Trophoblast cell (in vitro differentiated cells and primary cell): Measurements from ENCODE around the gene DGKK.
A peak's percentile ranks its signal among the peaks of the same experiment; 100 is the strongest.

Experiments used
- DNase-seq, 2 donors: peaks; one replicate each; pipeline ENCODE4 v3.0.0-alpha.2; 2016
- H2AFZ ChIP-seq: 2 replicates; pipeline ENCODE4 v1.6.1; 2013; ENCODE audit warnings: low read length, moderate library complexity, mild to moderate bottlenecking; ENCODE audit not compliant: insufficient read depth, poor library complexity
- H2AK5ac ChIP-seq: 2 replicates; pipeline ENCODE4 v1.6.1; 2013; ENCODE audit warnings: mild to moderate bottlenecking, low read length
- H2BK120ac ChIP-seq: 2 replicates; pipeline ENCODE4 v1.6.1; 2013; ENCODE audit warnings: low read length, mild to moderate bottlenecking, moderate library complexity; ENCODE audit not compliant: insufficient read depth, poor library complexity
- H2BK12ac ChIP-seq: 2 replicates; pipeline ENCODE4 v1.6.1; 2013; ENCODE audit warnings: mild to moderate bottlenecking, low read length, moderate library complexity
- H2BK5ac ChIP-seq: 2 replicates; pipeline ENCODE4 v1.6.1; 2013; ENCODE audit warnings: low read length, low read depth, moderate library complexity, mild to moderate bottlenecking; ENCODE audit not compliant: poor library complexity
- H3K14ac ChIP-seq: 2 replicates; pipeline ENCODE4 v1.6.1; 2013; ENCODE audit warnings: mild to moderate bottlenecking, low read length
- H3K18ac ChIP-seq: 2 replicates; pipeline ENCODE4 v1.6.1; 2013; ENCODE audit warnings: mild to moderate bottlenecking, low read length
- H3K23ac ChIP-seq: 2 replicates; pipeline ENCODE4 v1.6.1; 2013; ENCODE audit warnings: low read length
- H3K27ac ChIP-seq: 2 replicates; pipeline ENCODE4 v1.5.1; 2013; ENCODE audit warnings: low read depth, mild to moderate bottlenecking, inconsistent platforms, low read length, moderate library complexity
- H3K27me3 ChIP-seq: 2 replicates; pipeline ENCODE4 v1.6.1; 2013; ENCODE audit warnings: inconsistent platforms, mild to moderate bottlenecking, low read length, moderate library complexity; ENCODE audit not compliant: insufficient read depth
- H3K36me3 ChIP-seq, 2 experiments: 1 replicate in 1 of 2; 2 replicates in 1 of 2; pipeline ENCODE4 v1.6.1; 2013; ENCODE audit warnings: low read length in 2 of 2, mild to moderate bottlenecking in 2 of 2, moderate library complexity in 1 of 2; ENCODE audit not compliant: insufficient read depth in 2 of 2, control insufficient read depth in 1 of 2
- H3K4ac ChIP-seq: 2 replicates; pipeline ENCODE4 v1.6.1; 2013; ENCODE audit warnings: low read depth, mild to moderate bottlenecking, low read length, moderate library complexity
- H3K4me1 ChIP-seq, 2 experiments: 1 replicate in 1 of 2; 2 replicates in 1 of 2; pipeline ENCODE4 v1.6.1; 2013; ENCODE audit warnings: low read length in 2 of 2, mild to moderate bottlenecking in 2 of 2, moderate library complexity in 1 of 2; ENCODE audit not compliant: insufficient read depth in 2 of 2, control insufficient read depth in 1 of 2
- H3K4me2 ChIP-seq: 2 replicates; pipeline ENCODE4 v1.6.1; 2013; ENCODE audit warnings: inconsistent platforms, mild to moderate bottlenecking, low read length, moderate library complexity
- H3K4me3 ChIP-seq: 2 replicates; pipeline ENCODE4 v1.5.1; 2013; ENCODE audit warnings: mild to moderate bottlenecking, low read depth, low read length, inconsistent platforms
- H3K79me1 ChIP-seq: one replicate; pipeline ENCODE4 v1.6.1; 2013; ENCODE audit warnings: low read length
- H3K79me2 ChIP-seq: 2 replicates; pipeline ENCODE4 v1.6.1; 2013; ENCODE audit warnings: low read length, mild to moderate bottlenecking; ENCODE audit not compliant: control insufficient read depth, insufficient read depth, poor library complexity
- H3K9ac ChIP-seq: 2 replicates; pipeline ENCODE4 v1.6.1; 2013; ENCODE audit warnings: mild to moderate bottlenecking, low read length
- H3K9me3 ChIP-seq: 2 replicates; pipeline ENCODE4 v1.6.1; 2013; ENCODE audit warnings: low read depth, mild to moderate bottlenecking, control low read depth, inconsistent platforms, low read length; ENCODE audit not compliant: insufficient read depth
- H4K12ac ChIP-seq: 2 replicates; pipeline ENCODE4 v1.6.1; 2013; ENCODE audit warnings: low read depth, mild to moderate bottlenecking, low read length, moderate library complexity
- H4K8ac ChIP-seq: 2 replicates; pipeline ENCODE4 v1.6.1; 2013; ENCODE audit warnings: low read depth, mild to moderate bottlenecking, low read length, moderate library complexity
- H4K91ac ChIP-seq: one replicate; pipeline ENCODE4 v1.6.1; 2013; ENCODE audit warnings: low read depth, mild to moderate bottlenecking, low read length, moderate library complexity
- WGBS: extraction: QIAGEN DNeasy Blood & Tissue Kit; methylation state at CpG from one replicate; pipeline ENCODE4 v1.1.7; 2013; ENCODE audit warnings: missing lambda C conversion rate; ENCODE audit not compliant: insufficient read length, insufficient coverage; ENCODE audit errors: extremely low coverage; 5-methylcytosine and 5-hydroxymethylcytosine counted together

Gene DGKK

GRCh38 chrX:50475208-50475607 lies 4.6 kb upstream of the DGKK start:
- Histone ChIP-seq H2AK5ac (no peak overlapping the region), H2BK120ac (no peak overlapping the region), H3K4me2 (no peak overlapping the region), H3K4me3 (no peak overlapping the region), H3K14ac (no peak overlapping the region), H2BK12ac (no peak overlapping the region), H4K8ac (no peak overlapping the region), H3K27ac (no peak overlapping the region), H3K27me3 (peaks cover 7% of the 10 kb centered on the region), H3K9me3 (no peaks in the 10 kb centered on the region), H3K23ac (no peak overlapping the region), H3K79me1 (no peaks in the 10 kb centered on the region), H2AFZ (no peak overlapping the region), H3K79me2 (no peaks in the 10 kb centered on the region), H2BK5ac (no peak overlapping the region), H3K9ac (no peak overlapping the region), H3K4me1 (no peaks in the 10 kb centered on the region), H3K18ac (no peak overlapping the region), H3K36me3 (no peaks in the 10 kb centered on the region), H4K12ac (no peak overlapping the region), H3K4ac (no peak overlapping the region), H4K91ac (no peak overlapping the region)
- peak in 1 of 2 donors; percentile 3 for DNase-seq
- WGBS, result 100% methylated on average over 1 of the region's 5 CpGs

GRCh38 chrX:50471390-50471789 lies 765 bp upstream of the DGKK start:
- Histone ChIP-seq H3K9ac (no peak overlapping the region), H3K4me1 (peaks cover 0 to 4% of the 10 kb centered on the region in 2 experiments), H4K8ac (no peak overlapping the region), H3K4me2 (peak overlapping the region; percentile 93), H4K91ac (no peak overlapping the region), H2AFZ (no peak overlapping the region), H3K27me3 (peaks cover 23% of the 10 kb centered on the region), H3K79me2 (no peaks in the 10 kb centered on the region), H3K4ac (no peak overlapping the region), H2BK12ac (no peak overlapping the region), H3K18ac (no peak overlapping the region), H2BK5ac (no peak overlapping the region), H2BK120ac (peak overlapping the region; percentile 22), H2AK5ac (no peak overlapping the region), H3K23ac (no peak overlapping the region), H4K12ac (peak overlapping the region; percentile 43), H3K9me3 (no peaks in the 10 kb centered on the region), H3K79me1 (no peaks in the 10 kb centered on the region), H3K14ac (no peak overlapping the region), H3K27ac (no peak overlapping the region), H3K36me3 (no peaks in the 10 kb centered on the region), H3K4me3 (no peak overlapping the region)
- no CpG with 5 or more reads among the region's 23 CpGs for WGBS
- no peak for DNase-seq

- peak overlapping the region; percentile 44 for H3K14ac ChIP-seq
- no peak overlapping the region for H3K4ac ChIP-seq
- H3K23ac ChIP-seq, result no peak overlapping the region
- no peak overlapping the region for H3K9ac ChIP-seq
- H3K4me1 ChIP-seq, result peaks cover 0 to 4% of the 10 kb centered on the region in 2 experiments
- no peak overlapping the region for H2AFZ ChIP-seq
- no peak overlapping the region for H2AK5ac ChIP-seq
- H3K36me3 ChIP-seq, result no peaks in the 10 kb centered on the region
- DNase-seq, result no peak
- H3K4me3 ChIP-seq, result peak overlapping the region; percentile 79
- H2BK120ac ChIP-seq, result no peak overlapping the region
- H3K79me2 ChIP-seq, result no peaks in the 10 kb centered on the region
- H2BK12ac ChIP-seq, result no peak overlapping the region
- peaks cover 23% of the 10 kb centered on the region for H3K27me3 ChIP-seq
- H3K4me2 ChIP-seq, result peak overlapping the region; percentile 68
- no peaks in the 10 kb centered on the region for H3K79me1 ChIP-seq
- H4K91ac ChIP-seq, result no peak overlapping the region
- H4K12ac ChIP-seq, result peak overlapping the region; percentile 43
- no peak overlapping the region for H3K27ac ChIP-seq
- no peak overlapping the region for H2BK5ac ChIP-seq
- H3K18ac ChIP-seq, result no peak overlapping the region
- H4K8ac ChIP-seq, result no peak overlapping the region
- no peaks in the 10 kb centered on the region for H3K9me3 ChIP-seq
- no CpG with 5 or more reads among the region's 24 CpGs for WGBS
These were observed 1.4 kb downstream of the DGKK start for GRCh38 chrX:50469206-50469605.

DNA sequence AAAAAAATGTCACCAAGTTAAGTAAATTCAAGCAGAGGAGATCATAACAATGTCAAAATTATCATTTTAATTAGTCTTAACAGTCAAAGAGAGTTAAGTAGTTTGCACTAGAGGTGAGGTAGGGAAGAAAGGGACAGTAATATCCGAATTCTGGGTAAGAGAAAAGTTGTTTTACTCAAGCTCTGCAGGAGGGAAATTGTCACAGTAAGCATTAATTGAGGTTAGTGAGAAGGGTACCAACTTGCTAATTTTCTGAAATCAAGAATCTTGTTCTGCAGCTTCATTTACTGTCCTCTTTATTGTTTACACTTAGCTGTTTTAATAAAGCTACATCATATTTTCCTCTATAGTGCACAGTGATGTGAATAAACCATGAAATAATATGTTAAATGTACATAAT lies 11.0 kb downstream of the DGKK start:
- WGBS, result no CpG with 5 or more reads among the region's 1 CpG
- H3K27me3 ChIP-seq, result no peaks in the 10 kb centered on the region

More for the DNA sequence above, 11.0 kb downstream of the DGKK start:
- Histone ChIP-seq H3K9ac (no peak overlapping the region), H2BK5ac (no peak overlapping the region), H2BK120ac (no peak overlapping the region), H3K9me3 (no peaks in the 10 kb centered on the region), H3K79me2 (no peaks in the 10 kb centered on the region), H4K12ac (no peak overlapping the region), H3K79me1 (no peaks in the 10 kb centered on the region), H3K23ac (no peak overlapping the region), H3K4me2 (no peak overlapping the region), H3K4me1 (no peaks in the 10 kb centered on the region), H2AFZ (no peak overlapping the region), H3K4me3 (no peak overlapping the region), H3K18ac (no peak overlapping the region), H3K14ac (no peak overlapping the region), H4K91ac (no peak overlapping the region), H4K8ac (no peak overlapping the region), H3K27ac (no peak overlapping the region), H3K4ac (no peak overlapping the region), H2AK5ac (no peak overlapping the region), H2BK12ac (no peak overlapping the region), H3K36me3 (no peaks in the 10 kb centered on the region)
- no peak for DNase-seq
